ENCODE measurements around the gene ZNF791.
A peak's percentile ranks its signal among the peaks of the same experiment; 100 is the strongest.
"Not testable (repeated sequence)": the region's sequence is repeated elsewhere in the genome, so short reads cannot be mapped to it uniquely, and the experiment has no call there.

The ZNF791 gene

DNA sequence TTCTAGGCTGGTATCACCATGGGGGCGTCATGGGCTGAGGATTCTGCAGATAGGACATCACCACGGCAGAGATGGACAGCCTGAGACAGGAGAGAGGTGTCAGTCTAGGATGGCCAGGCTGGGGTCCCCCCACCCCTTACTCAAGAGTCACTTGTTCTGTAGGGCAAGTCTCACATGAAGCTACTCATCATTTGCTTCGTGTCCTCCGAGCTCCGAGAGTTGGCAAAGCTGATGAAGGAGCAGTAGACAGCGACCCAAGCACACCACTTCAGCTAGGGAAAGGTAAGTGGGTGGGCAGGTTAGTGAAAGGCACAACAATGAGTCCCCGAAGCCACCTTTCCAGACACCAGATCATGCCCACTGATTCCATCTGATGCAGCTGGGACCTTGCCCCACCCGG lies 57.6 kb downstream of the ZNF791 start:
- no peak for DNase-seq

DNA sequence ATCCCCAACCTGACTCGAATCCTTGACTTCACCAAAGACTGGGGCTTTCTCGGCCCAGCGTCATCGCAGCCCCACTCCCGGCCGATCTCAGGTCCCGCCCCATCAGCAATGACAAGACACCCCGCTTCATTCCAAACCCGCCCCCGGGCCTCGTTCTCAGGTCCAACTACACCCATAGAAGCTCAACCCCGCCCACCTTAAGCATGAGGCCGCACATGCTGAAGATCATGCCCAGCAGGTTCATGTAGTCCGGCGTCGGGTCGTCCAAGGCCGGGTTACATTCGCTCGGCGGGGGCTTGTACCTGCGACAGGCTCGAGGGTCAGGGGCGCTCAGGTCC lies 58.2 kb downstream of the ZNF791 start:
- no peak for DNase-seq

DNA sequence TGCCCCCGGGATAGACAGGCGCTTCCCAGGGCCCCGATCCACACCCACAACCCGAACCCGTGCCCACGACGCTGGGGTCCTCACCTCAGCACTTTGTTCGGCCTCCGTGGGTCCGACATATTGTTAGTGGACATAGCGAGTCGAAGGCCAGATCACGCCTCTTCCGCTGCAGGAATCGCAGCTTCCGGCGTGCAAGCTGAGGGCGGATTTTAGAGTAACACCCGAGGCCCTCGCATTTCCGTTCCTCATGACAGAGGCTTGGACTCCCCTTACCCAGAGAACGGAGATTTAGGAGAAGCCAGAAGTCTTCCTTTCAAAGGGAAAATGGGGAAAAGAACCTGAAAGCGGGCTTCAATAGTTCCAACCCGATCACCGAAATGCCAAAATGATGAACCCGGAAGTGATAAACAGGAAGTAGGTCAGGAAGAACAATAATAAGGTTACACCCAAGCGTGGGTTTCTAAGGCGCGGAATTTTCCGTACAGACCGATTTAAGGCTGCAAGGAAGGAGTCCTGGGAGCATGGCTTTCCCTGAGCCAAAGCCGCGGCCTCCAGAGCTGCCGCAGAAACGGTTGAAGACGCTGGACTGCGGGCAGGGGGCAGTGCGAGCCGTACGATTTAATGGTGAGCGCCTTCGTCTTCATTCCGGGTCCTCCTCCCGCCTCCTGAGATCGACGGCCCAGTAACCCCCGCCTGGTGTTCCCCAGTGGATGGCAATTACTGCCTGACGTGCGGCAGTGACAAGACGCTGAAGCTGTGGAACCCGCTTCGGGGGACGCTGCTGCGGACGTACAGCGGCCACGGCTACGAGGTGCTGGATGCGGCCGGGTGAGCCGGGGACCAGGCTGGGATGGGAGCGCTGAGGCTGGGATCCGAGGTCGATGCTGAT lies 58.8 kb downstream of the ZNF791 start:
- DNase-seq = peak; percentile 82

DNA sequence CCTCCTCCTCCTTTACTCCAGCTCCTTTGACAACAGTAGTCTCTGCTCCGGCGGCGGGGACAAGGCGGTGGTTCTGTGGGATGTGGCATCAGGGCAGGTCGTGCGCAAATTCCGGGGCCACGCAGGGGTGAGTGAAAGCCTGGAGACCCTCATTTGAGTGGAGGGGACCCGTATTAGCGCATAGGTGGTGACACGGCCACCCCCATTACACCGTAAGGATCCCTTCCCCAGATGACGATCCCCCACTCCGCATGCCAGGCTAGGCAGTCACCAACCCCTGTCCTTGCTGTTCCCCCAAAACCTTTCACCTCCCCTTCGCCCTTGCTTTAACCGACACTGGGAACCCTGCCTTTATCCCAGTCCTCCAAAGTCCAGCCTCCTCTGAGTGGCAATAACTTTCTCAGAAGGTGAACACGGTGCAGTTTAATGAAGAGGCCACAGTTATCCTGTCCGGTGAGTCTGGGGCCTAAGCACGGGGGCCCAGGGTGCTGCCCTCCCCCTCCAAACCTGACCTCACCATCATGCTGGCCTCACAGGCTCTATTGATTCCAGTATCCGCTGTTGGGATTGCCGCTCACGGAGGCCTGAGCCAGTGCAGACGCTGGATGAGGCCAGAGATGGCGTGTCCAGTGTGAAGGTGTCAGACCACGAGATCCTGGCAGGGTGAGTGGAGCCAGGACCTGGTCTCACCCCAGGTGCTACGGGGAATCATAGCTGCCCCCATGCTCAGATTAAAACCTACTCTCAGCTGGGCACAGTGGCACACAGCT lies 59.6 kb downstream of the ZNF791 start:
- no peak for DNase-seq

DNA sequence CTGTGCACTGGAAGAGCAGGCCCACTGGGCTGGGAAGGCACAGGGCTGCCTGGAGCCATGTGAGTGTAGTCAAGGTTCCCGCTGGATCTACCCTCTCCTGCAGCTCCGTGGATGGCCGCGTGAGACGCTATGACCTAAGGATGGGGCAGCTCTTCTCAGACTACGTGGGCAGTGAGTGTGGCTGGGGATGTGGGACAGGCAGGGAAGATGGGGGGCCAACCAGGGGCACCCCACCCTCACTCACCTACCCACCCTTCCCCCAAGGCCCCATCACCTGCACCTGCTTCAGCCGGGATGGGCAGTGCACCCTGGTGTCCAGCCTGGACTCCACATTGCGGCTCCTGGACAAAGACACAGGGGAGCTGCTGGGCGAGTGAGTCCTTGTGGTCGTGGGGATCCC lies 62.0 kb downstream of the ZNF791 start:
- no peak for DNase-seq

DNA sequence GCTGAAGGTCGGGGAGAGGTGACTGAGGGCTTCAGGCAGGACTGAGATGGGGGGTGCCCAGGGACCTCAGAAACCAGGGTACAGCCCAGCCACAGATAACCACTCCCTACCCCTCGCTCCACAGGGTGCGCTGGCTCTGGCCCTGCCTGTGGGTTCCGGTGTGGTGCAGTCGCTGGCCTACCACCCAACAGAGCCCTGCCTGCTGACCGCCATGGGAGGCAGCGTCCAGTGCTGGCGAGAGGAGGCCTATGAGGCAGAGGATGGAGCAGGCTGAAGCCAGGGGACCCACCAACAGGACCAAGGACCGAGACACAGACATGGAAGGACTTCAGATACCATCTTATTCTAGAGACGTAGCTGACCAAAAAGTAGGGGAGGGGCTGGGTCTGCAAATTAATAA lies 64.7 kb downstream of the ZNF791 start:
- no peak for DNase-seq

DNA sequence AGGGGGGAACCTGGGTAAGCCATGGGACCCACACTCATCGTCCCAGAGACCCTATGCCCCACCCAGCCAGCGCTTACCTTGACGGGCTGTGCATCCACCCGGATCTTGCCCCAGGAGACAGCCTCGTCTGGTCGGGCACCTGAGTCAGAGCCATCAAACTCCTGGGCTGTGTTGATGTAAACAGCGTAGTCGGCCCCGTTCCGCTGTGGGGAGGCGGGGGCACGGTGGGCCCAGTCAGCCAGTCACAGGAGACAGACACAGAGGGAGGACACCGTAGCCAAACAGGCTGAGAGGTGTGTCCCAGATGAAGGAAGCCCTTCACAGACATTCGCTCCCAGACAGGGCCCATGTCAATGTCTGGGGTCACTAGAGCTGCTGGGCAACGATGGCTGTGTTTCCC lies 65.2 kb downstream of the ZNF791 start:
- no peak for DNase-seq

DNA sequence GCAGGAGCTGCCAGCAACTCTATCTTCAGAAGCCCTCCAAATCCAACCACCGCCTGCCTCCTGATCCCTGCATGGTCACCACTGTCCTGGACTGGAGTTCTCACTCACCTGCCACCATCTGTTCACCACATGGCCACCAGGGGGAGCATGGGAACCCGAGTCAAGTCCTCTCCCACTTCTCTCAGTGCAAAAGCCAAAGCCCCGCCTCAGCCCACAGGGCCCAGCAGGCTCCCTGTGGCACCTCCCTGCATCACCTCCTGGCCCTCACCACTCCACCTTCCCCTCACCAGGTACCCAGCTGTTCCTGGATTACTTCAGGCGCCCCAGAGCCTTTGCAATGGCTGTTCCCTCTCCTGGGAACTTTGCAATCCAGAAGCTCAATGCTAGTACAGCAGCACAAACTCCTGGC lies 65.7 kb downstream of the ZNF791 start:
- DNase-seq = peak; percentile 70

DNA sequence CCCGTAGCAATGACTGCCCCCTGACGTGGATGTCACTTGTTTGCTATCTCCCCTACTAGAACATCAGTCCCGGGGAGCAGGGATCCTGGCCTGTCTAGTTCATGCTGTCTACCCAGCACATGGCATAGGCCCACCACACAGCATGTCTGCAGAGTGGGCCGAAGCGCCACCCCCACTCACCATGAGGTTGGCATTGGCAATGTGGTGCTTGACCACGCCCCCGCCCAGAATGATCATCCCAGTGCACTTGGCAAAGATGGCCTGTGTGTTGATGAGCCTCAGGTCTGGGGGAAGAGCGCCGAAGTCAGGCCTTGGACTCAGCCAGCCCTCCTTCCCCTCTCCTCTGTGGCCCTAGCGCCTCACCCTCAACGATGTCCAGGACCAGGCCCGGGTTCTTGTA lies 66.2 kb downstream of the ZNF791 start:
- DNase-seq = no peak

DNA sequence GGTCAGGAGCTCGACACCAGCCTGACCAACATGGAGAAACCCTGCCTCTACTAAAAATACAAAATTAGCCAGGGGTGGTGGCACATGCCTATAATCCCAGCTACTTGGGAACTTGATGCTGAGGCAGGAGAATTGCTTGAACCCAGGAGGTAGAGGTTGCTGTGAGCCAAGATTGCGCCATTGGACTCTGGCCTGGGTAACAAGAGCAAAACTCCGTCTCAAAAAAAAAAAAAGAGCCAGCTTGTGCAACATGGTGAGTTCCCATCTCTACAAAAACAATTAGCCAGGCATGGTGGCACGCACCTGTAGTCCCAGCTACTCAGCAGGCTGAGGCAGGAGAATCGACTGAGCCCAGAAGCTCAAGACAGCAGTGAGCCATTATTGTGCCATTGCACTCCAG lies 67.3 kb downstream of the ZNF791 start:
- not testable (repeated sequence) for DNase-seq

DNA sequence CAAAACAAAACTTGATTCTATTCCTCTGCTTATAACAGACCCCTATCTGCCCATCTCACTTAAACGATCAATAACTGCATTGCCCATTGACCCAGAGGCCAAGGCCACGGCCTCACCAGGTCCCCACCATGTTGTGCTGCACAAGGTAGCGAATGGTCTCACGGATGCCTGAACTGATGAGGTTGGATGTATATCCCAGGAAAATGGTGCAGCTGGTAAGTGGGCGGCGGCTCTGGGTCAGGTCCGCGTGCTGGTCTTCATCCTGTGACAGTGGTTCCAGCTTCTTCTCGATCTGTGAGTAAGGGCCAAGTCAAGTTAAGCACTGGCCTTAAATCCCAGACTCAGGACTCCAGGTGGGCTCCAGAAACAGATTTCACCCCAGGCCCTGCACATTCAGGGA lies 69.3 kb downstream of the ZNF791 start:
- no peak for DNase-seq

DNA sequence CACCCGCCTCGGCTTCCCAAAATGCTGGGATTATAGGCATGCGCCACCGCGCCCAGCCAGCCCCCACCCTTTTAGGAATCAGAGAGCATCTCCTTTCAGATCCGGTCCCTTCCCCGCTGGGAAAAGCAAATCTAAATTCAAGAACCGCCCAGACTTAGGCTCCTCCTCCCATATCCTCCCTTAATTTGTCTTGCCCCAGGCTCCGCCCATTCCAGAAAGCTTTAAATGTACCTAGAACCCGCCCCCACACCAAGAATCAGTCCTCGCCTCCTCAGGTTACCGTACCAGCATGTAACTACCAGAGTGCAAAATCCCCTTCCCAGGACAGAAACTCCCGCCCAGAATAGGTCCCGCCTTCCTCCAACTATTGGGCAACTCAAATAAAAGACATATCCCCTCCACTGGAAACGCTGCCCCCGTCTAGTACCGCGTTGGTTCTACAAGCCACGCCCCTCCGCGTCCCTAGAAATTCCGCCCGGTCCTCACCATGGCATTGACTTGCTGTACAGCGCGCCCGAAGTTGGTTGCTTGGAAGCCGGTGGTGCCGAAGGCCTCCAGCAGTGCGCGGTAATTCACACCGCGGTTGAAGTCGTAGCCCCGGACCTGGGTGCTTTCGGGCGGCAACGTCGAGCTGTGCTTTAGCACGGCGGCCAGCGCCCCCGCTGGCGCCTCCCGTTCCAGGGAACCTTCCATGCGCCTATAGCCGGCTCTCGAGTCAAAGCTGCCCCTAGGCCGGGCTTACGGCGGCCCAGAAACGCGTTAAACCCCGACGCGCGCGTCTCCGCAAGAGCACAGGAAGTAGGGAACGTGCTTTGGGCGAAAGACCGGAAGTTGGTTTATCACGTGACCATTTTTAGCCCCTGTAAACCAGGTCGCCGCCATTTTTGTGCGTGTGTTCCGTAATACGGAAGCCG lies 70.6 kb downstream of the ZNF791 start, which contains the start of gene DHPS:
TSS of gene DHPS (minus strand) at position 807 of the 914 bp plus-strand sequence. CDS start at position 693, 114 bp downstream.
- DNase-seq = peak; percentile 95
